ENCODE data around the gene DNAH17. TPM values are rescaled to one million over a fixed set of nuclear protein-coding genes. Genes with fewer than 3 reads are reported as not detected.

Gene DNAH17
- total and polyA plus RNA-seq, 2 of the 8 experiments (the other 6 are each of a cell fraction or from before 2014, with no cell fraction given), result 0.14 to 0.67 TPM

GRCh38 chr17:78530675-78531074, 46.5 kb downstream of the DNAH17 start:
- Histone ChIP-seq H3K79me2 (ENCODE audit: control insufficient read depth in 1 of 2, insufficient read depth in 2 of 2, low read length in 2 of 2) (no peaks in the 10 kb centered on the region), H3K27me3 (replicated peaks in 1 of 4; ENCODE audit: control insufficient read depth in 3 of 4, extremely low read depth in 1 of 4, insufficient read depth in 3 of 4, low read length in 3 of 4) (no peaks in the 10 kb centered on the region), H3K36me3 (ENCODE audit: control insufficient read depth in 2 of 4, insufficient read depth in 4 of 4, low read length in 3 of 4) (no peaks in the 10 kb centered on the region), H2BK120ac (replicated peaks; ENCODE audit: low read depth, low read length) (no peak overlapping the region), H2BK5ac (ENCODE audit: low read depth, low read length) (no peak overlapping the region), H4K5ac (ENCODE audit: insufficient read length, low read depth, low read length) (no peak overlapping the region), H3K4me3 (ENCODE audit: extremely low read depth in 1 of 4, insufficient read depth in 2 of 4, low read depth in 3 of 4, low read length in 4 of 4) (no peak overlapping the region), H3K79me1 (ENCODE audit: low read depth, low read length) (no peaks in the 10 kb centered on the region), H3K4me2 (ENCODE audit: insufficient read depth in 1 of 2, low read depth in 2 of 2, low read length in 2 of 2) (no peak overlapping the region), H2BK20ac (ENCODE audit: low read length) (no peak overlapping the region), H4K8ac (ENCODE audit: extremely low read depth, insufficient read depth, low read length) (no peak overlapping the region), H3K4ac (replicated peaks; ENCODE audit: insufficient read length, low read depth, low read length) (no peak overlapping the region), H3K9ac (replicated peaks in 1 of 4; ENCODE audit: extremely low read depth in 1 of 4, low read depth in 3 of 4, low read length in 3 of 4) (no peak overlapping the region), H4K91ac (replicated peaks; ENCODE audit: insufficient read length, low read length) (no peak overlapping the region), H3K27ac (ENCODE audit: low read depth, low read length) (no peak overlapping the region), H2BK15ac (ENCODE audit: low read length) (no peak overlapping the region), H3K9me3 (ENCODE audit: insufficient read depth in 2 of 2, low read depth in 1 of 2, low read length in 1 of 2) (no peaks in the 10 kb centered on the region), H3K23ac (ENCODE audit: insufficient read length) (no peak overlapping the region), H3K14ac (ENCODE audit: insufficient read length) (no peak overlapping the region), H3K18ac (ENCODE audit: extremely low read depth, low read length) (no peak overlapping the region), H2BK12ac (ENCODE audit: low read depth, low read length) (no peak overlapping the region), H3K23me2 (ENCODE audit: low read depth, low read length) (no peaks in the 10 kb centered on the region), H3K4me1 (replicated peaks in 1 of 4; ENCODE audit: control insufficient read depth in 3 of 4, insufficient read depth in 4 of 4, low read length in 3 of 4) (peaks cover 0 to 6% (median 3%) of the 10 kb centered on the region in 4 experiments; a peak in 4 of 7 replicates), H2AFZ (ENCODE audit: low read length) (no peak overlapping the region), H4K20me1 (replicated peaks in 1 of 2; ENCODE audit: control insufficient read depth in 1 of 2, insufficient read depth in 2 of 2, low read length in 2 of 2) (no peaks in the 10 kb centered on the region), H3K56ac (replicated peaks; ENCODE audit: insufficient read length, low read depth, low read length) (no peak overlapping the region), H2AK5ac (ENCODE audit: low read depth, low read length) (no peak overlapping the region)
- CTCF ChIA-PET (ENCODE audit: partially characterized antibody), result interaction anchor here (0.6 to 1.0 kb wide), 3 partner anchors 15 to 215 kb away, joined by 3 read pairs; no protein-coding TSS in a partner anchor
- DNase-seq (ENCODE audit: low read depth in 1 of 2, low spot score in 2 of 2), result no peak
- FAIRE-seq, result no peak
- POLR2A ChIA-PET (ENCODE audit: partially characterized antibody), result no interaction called here
- WGBS, 2 experiments (ENCODE audit: extremely low coverage in 1 of 2, insufficient coverage in 1 of 2, insufficient read length in 1 of 2, insufficient replicate concordance in 2 of 2, low coverage in 1 of 2, low lambda C conversion rate in 2 of 2, missing lambda C conversion rate in 1 of 2), result 87% methylated on average over 2 of the region's 2 CpGs; no CpG with 5 or more reads in 1 of the 2 experiments
- TF ChIP-seq JUN (IDR thresholded peaks at IDR 0.05; ENCODE audit: low read depth, low read length), result no peak
- TF ChIP-seq EP300 (IDR thresholded peaks at IDR 0.05; ENCODE audit: borderline replicate concordance in 1 of 2, low read depth in 2 of 2, low read length in 2 of 2), result no peak
- TF ChIP-seq CBX5 (IDR thresholded peaks at IDR 0.05; ENCODE audit: low read depth, low read length), result no peak
- no peak for TF ChIP-seq RAD21 (IDR thresholded peaks at IDR 0.05 in 1 of 2, conservative IDR thresholded peaks at IDR 0.05 in 1 of 2; ENCODE audit: low read depth in 2 of 2, low read length in 2 of 2)
- TF ChIP-seq CBX8 (IDR thresholded peaks at IDR 0.05; ENCODE audit: borderline replicate concordance, low read depth, low read length), result no peak
